MCF 10A (cell line): ENCODE results near the gene PVALEF. TPM values are rescaled to one million over a fixed set of nuclear protein-coding genes. Genes with fewer than 3 reads are reported as not detected.

Source experiments
- BruUV-seq: library from RNA; stranded (reverse); fragments of 400-500 nt; replicated peaks from 2 replicates; lab custom pipeline; 2021; lab: Mats Ljungman, UMichigan
- CTCF ChIA-PET: fragments of 300-600 bp; sonication (Branson Sonifier 250); formaldehyde crosslinking; extraction: SDS; loops from one replicate; lab custom pipeline; 2021; ENCODE audit warnings: antibody characterized with exemption, inconsistent platforms; lab: Yijun Ruan, JAX
- POLR2A ChIA-PET: fragments of 300-600, 350-650 bp; sonication (Branson Sonifier 250); formaldehyde crosslinking; extraction: SDS; loops from one replicate; lab custom pipeline; 2020; ENCODE audit warnings: antibody characterized with exemption, inconsistent platforms; lab: Yijun Ruan, JAX
- DNase-seq: peaks from one replicate; pipeline ENCODE4 v3.0.0-alpha.2; 2018; ENCODE audit not compliant: unreplicated experiment
- H3K27ac Mint-ChIP-seq: one replicate; pipeline ENCODE4 v1.8.0; 2022; ENCODE audit warnings: mild to moderate bottlenecking, low read depth, mixed read lengths; ENCODE audit not compliant: unreplicated experiment
- H3K27me3 Mint-ChIP-seq: one replicate; pipeline ENCODE4 v1.8.0; 2022; ENCODE audit warnings: mixed read lengths; ENCODE audit not compliant: insufficient read depth, unreplicated experiment
- H3K36me3 Mint-ChIP-seq: one replicate; pipeline ENCODE4 v1.8.0; 2022; ENCODE audit warnings: mild to moderate bottlenecking, moderate library complexity, mixed read lengths; ENCODE audit not compliant: insufficient read depth, unreplicated experiment
- H3K4me1 Mint-ChIP-seq: one replicate; pipeline ENCODE4 v1.8.0; 2022; ENCODE audit warnings: mixed read lengths; ENCODE audit not compliant: insufficient read depth, unreplicated experiment
- H3K4me3 Mint-ChIP-seq: one replicate; pipeline ENCODE4 v1.8.0; 2022; ENCODE audit warnings: mild to moderate bottlenecking, moderate library complexity, mixed read lengths; ENCODE audit not compliant: unreplicated experiment
- H3K9me3 Mint-ChIP-seq: one replicate; pipeline ENCODE4 v1.8.0; 2022; ENCODE audit warnings: mixed read lengths; ENCODE audit not compliant: unreplicated experiment
- CTCF ChIP-seq: fragments of 200-600 bp; IDR thresholded peaks from one replicate; pipeline ENCODE4 v1.8.0; 2022; ENCODE audit warnings: antibody characterized with exemption, mild to moderate bottlenecking; ENCODE audit not compliant: unreplicated experiment
- intact Hi-C: fragments of 100-400 bp; cut with micrococcal nuclease; formaldehyde crosslinking; loops from 2 replicates; pipeline ENCODE4 v1.14.1; 2022
- total RNA-seq: library from RNA; stranded (reverse); gene quantifications from 2 replicates; pipeline ENCODE4 v1.2.3, GENCODE V29; 2022

The PVALEF gene
- total RNA-seq, 1 experiment from 2014 or later, result not detected

- CTCF ChIA-PET, result interaction anchor here (0.9 kb wide), 1 partner anchor 15 kb away, joined by 3 read pairs; no protein-coding TSS in a partner anchor
- intact Hi-C loops, result no loop called here
- no TSS peak for BruUV-seq
- no peak for TF ChIP-seq CTCF
- Mint-ChIP-seq H3K9me3 (no peaks in the 10 kb centered on the region), H3K36me3 (peaks cover under 1% of the 10 kb centered on the region), H3K4me1 (peaks cover 5% of the 10 kb centered on the region), H3K27me3 (peaks cover 17% of the 10 kb centered on the region), H3K4me3 (no peak overlapping the region), H3K27ac (no peak overlapping the region)
- POLR2A ChIA-PET, result no interaction called here
- no peak for DNase-seq
These were observed 20.9 kb downstream of the PVALEF start for GRCh38 chr17:81186203-81186602.

- H3K4me1 Mint-ChIP-seq, result peaks cover 5% of the 10 kb centered on the region
- CTCF ChIA-PET, result interaction anchor here (0.6 to 0.9 kb wide), 3 partner anchors 12 to 33 kb away, joined by 3 to 4 read pairs (median 3); no protein-coding TSS in a partner anchor
- no peaks in the 10 kb centered on the region for H3K9me3 Mint-ChIP-seq
- no peak overlapping the region for H3K4me3 Mint-ChIP-seq
- TF ChIP-seq CTCF, result no peak
- H3K36me3 Mint-ChIP-seq, result peaks cover 5% of the 10 kb centered on the region
- intact Hi-C loops, result no loop called here
- peaks cover 17% of the 10 kb centered on the region for H3K27me3 Mint-ChIP-seq
- no TSS peak for BruUV-seq
- DNase-seq, result no peak
- POLR2A ChIA-PET, result no interaction called here
- H3K27ac Mint-ChIP-seq, result no peak overlapping the region
These were observed 21.8 kb downstream of the PVALEF start for GRCh38 chr17:81187120-81187519.

GRCh38 chr17:81187586-81188490 is 22.5 kb downstream of the PVALEF start:
- Mint-ChIP-seq H3K27ac (no peak overlapping the region), H3K27me3 (peaks cover 17% of the 10 kb centered on the region), H3K36me3 (peaks cover 5% of the 10 kb centered on the region), H3K4me3 (no peak overlapping the region), H3K9me3 (no peaks in the 10 kb centered on the region), H3K4me1 (peaks cover 5% of the 10 kb centered on the region)
- BruUV-seq, result no TSS peak
- ChIA-PET CTCF (interaction anchor here (0.6 to 1.5 kb wide), 4 partner anchors 11 to 297 kb away, joined by 3 to 4 read pairs (median 3); no protein-coding TSS in a partner anchor), POLR2A (no interaction called here)
- TF ChIP-seq CTCF, result no peak
- intact Hi-C loops, result no loop called here
- no peak for DNase-seq

GRCh38 chr17:81188491-81188840 is 23.2 kb downstream of the PVALEF start:
- Mint-ChIP-seq H3K4me3 (no peak overlapping the region), H3K36me3 (peaks cover 5% of the 10 kb centered on the region), H3K4me1 (peaks cover 5% of the 10 kb centered on the region), H3K27me3 (peaks cover 17% of the 10 kb centered on the region), H3K9me3 (no peaks in the 10 kb centered on the region), H3K27ac (no peak overlapping the region)
- BruUV-seq, result no TSS peak
- no peak for TF ChIP-seq CTCF
- ChIA-PET CTCF (interaction anchor here (0.8 to 1.5 kb wide), 2 partner anchors 200 to 297 kb away, joined by 3 read pairs; no protein-coding TSS in a partner anchor), POLR2A (no interaction called here)
- DNase-seq, result no peak
- intact Hi-C loops, result no loop called here
